H1 (cell line): ENCODE data around the gene TRAK1. TPM values are rescaled to one million over a fixed set of nuclear protein-coding genes. Genes with fewer than 3 reads are reported as not detected.

Source experiments
- CTCF ChIA-PET: fragments of 300-600 bp; sonication (Branson Sonifier 250); formaldehyde crosslinking; loops from one replicate; lab custom pipeline; 2021; ENCODE audit not compliant: partially characterized antibody; lab: Charles Lee
- POLR2A ChIA-PET: fragments of 300-600 bp; sonication (Branson Sonifier 250); formaldehyde crosslinking; loops from one replicate; lab custom pipeline; 2021; ENCODE audit warnings: inconsistent platforms; ENCODE audit not compliant: partially characterized antibody; lab: Charles Lee
- DNase-seq, 2 experiments: peaks; one replicate each; pipeline versions ENCODE4 v3.0.0 to v3.0.0-alpha.2; 2010 to 2022; ENCODE audit warnings: low spot score in 2 of 2, low read depth in 1 of 2, mixed read lengths in 1 of 2
- FAIRE-seq: peaks from 2 replicates; lab custom pipeline; 2011; peaks lifted over from hg19 to GRCh38; lab: Jason Lieb, UNC
- H2AFZ ChIP-seq: 2 replicates; pipeline ENCODE4 v1.8.1; 2012; ENCODE audit warnings: low read length, inconsistent platforms
- H2AK5ac ChIP-seq: 2 replicates; pipeline ENCODE4 v1.6.1; 2013; ENCODE audit warnings: low read depth, low read length
- H2BK120ac ChIP-seq: replicated peaks from 2 replicates; pipeline ENCODE3; 2013; ENCODE audit warnings: low read depth, low read length, inconsistent platforms
- H2BK12ac ChIP-seq: 2 replicates; pipeline ENCODE4 v1.6.1; 2013; ENCODE audit warnings: low read depth, low read length
- H2BK15ac ChIP-seq: 2 replicates; pipeline ENCODE4 v1.6.1; 2013; ENCODE audit warnings: low read length
- H2BK20ac ChIP-seq: 2 replicates; pipeline ENCODE4 v1.6.1; 2013; ENCODE audit warnings: low read length
- H2BK5ac ChIP-seq: 2 replicates; pipeline ENCODE4 v1.6.1; 2013; ENCODE audit warnings: low read depth, low read length
- H3K14ac ChIP-seq: 2 replicates; pipeline ENCODE4 v1.6.1; 2013; ENCODE audit warnings: inconsistent platforms; ENCODE audit not compliant: insufficient read length
- H3K18ac ChIP-seq: 2 replicates; pipeline ENCODE4 v1.6.1; 2013; ENCODE audit warnings: low read length; ENCODE audit errors: extremely low read depth
- H3K23ac ChIP-seq: 2 replicates; pipeline ENCODE4 v1.6.1; 2013; ENCODE audit warnings: inconsistent platforms; ENCODE audit not compliant: insufficient read length
- H3K23me2 ChIP-seq: 2 replicates; pipeline ENCODE4 v1.6.1; 2013; ENCODE audit warnings: low read depth, low read length
- H3K27ac ChIP-seq: 2 replicates; pipeline ENCODE4 v1.6.1; 2011; ENCODE audit warnings: low read depth, low read length, inconsistent platforms
- H3K27me3 ChIP-seq, 4 experiments: replicated peaks in 1 of 4; 1 replicate in 1 of 4; 2 replicates in 3 of 4; pipeline versions ENCODE4 v1.6.1 to v1.8.1; 2011 to 2013; ENCODE audit warnings: low read length in 3 of 4, mild to moderate bottlenecking in 3 of 4, inconsistent platforms in 2 of 4, mixed read lengths in 2 of 4, moderate library complexity in 1 of 4; ENCODE audit not compliant: control insufficient read depth in 3 of 4, insufficient read depth in 3 of 4; ENCODE audit errors: extremely low read depth in 1 of 4
- H3K36me3 ChIP-seq, 4 experiments: 2 replicates each; pipeline versions ENCODE4 v1.6.1 to v1.8.1; 2011 to 2013; ENCODE audit warnings: mild to moderate bottlenecking in 4 of 4, low read length in 3 of 4, moderate library complexity in 2 of 4, control low read depth in 1 of 4, inconsistent platforms in 1 of 4; ENCODE audit not compliant: insufficient read depth in 4 of 4, control insufficient read depth in 2 of 4
- H3K4ac ChIP-seq: replicated peaks from 2 replicates; pipeline ENCODE3; 2013; ENCODE audit warnings: low read length, low read depth, mixed read lengths, inconsistent platforms; ENCODE audit not compliant: insufficient read length
- H3K4me1 ChIP-seq, 4 experiments: replicated peaks in 1 of 4; 1 replicate in 1 of 4; 2 replicates in 3 of 4; pipeline versions ENCODE4 v1.6.1 to v1.8.1; 2011 to 2013; ENCODE audit warnings: low read length in 3 of 4, inconsistent platforms in 2 of 4, mixed read lengths in 1 of 4; ENCODE audit not compliant: insufficient read depth in 4 of 4, control insufficient read depth in 3 of 4
- H3K4me2 ChIP-seq, 2 experiments: 2 replicates each; pipeline versions ENCODE4 v1.6.1 to v1.8.1; 2011 to 2013; ENCODE audit warnings: low read depth in 2 of 2, low read length in 2 of 2, control low read depth in 1 of 2, inconsistent platforms in 1 of 2, mild to moderate bottlenecking in 1 of 2; ENCODE audit not compliant: insufficient read depth in 1 of 2
- H3K4me3 ChIP-seq, 4 experiments: fragments of 200-600, 300-600 bp in 1 of 4; sonication (generic), shearing (Covaris generic), sonication (Bioruptor Twin) in 1 of 4; 2 replicates each; pipeline versions ENCODE4 v1.5.1 to v1.8.1; 2011 to 2016; ENCODE audit warnings: low read length in 4 of 4, low read depth in 3 of 4, control low read depth in 2 of 4, inconsistent platforms in 2 of 4, mild to moderate bottlenecking in 2 of 4, mixed read lengths in 1 of 4, moderate library complexity in 1 of 4; ENCODE audit not compliant: insufficient read depth in 2 of 4; ENCODE audit errors: extremely low read depth in 1 of 4
- H3K56ac ChIP-seq: replicated peaks from 2 replicates; pipeline ENCODE3; 2013; ENCODE audit warnings: low read depth, mild to moderate bottlenecking, mixed read lengths, low read length, inconsistent platforms; ENCODE audit not compliant: insufficient read length
- H3K79me1 ChIP-seq: 2 replicates; pipeline ENCODE4 v1.6.1; 2013; ENCODE audit warnings: low read depth, low read length, control low read depth
- H3K79me2 ChIP-seq, 2 experiments: 2 replicates each; pipeline versions ENCODE4 v1.6.1 to v1.8.1; 2012 to 2013; ENCODE audit warnings: low read length in 2 of 2, mild to moderate bottlenecking in 2 of 2, inconsistent platforms in 1 of 2; ENCODE audit not compliant: insufficient read depth in 2 of 2, control insufficient read depth in 1 of 2
- H3K9ac ChIP-seq, 4 experiments: replicated peaks in 1 of 4; 1 replicate in 1 of 4; 2 replicates in 3 of 4; pipeline versions ENCODE4 v1.6.1 to v1.8.1; 2011 to 2013; ENCODE audit warnings: low read depth in 3 of 4, low read length in 3 of 4, control low read depth in 2 of 4, mild to moderate bottlenecking in 2 of 4, moderate library complexity in 2 of 4, inconsistent platforms in 1 of 4; ENCODE audit errors: extremely low read depth in 1 of 4
- H3K9me3 ChIP-seq, 2 experiments: 2 replicates each; pipeline versions ENCODE4 v1.6.1 to v1.8.1; 2012 to 2013; ENCODE audit warnings: mild to moderate bottlenecking in 2 of 2, moderate library complexity in 2 of 2, control low read depth in 1 of 2, inconsistent platforms in 1 of 2, low read depth in 1 of 2, low read length in 1 of 2, mixed read lengths in 1 of 2; ENCODE audit not compliant: insufficient read depth in 2 of 2
- H4K20me1 ChIP-seq, 2 experiments: replicated peaks in 1 of 2; 2 replicates each; pipeline versions ENCODE3 to v1.8.1; 2011 to 2013; ENCODE audit warnings: inconsistent platforms in 2 of 2, low read length in 2 of 2, mild to moderate bottlenecking in 1 of 2; ENCODE audit not compliant: insufficient read depth in 2 of 2, control insufficient read depth in 1 of 2
- H4K5ac ChIP-seq: 2 replicates; pipeline ENCODE4 v1.6.1; 2013; ENCODE audit warnings: low read length, low read depth, mixed read lengths, inconsistent platforms; ENCODE audit not compliant: insufficient read length
- H4K8ac ChIP-seq: 2 replicates; pipeline ENCODE4 v1.8.0; 2013; ENCODE audit warnings: mild to moderate bottlenecking, moderate library complexity, low read length, inconsistent platforms; ENCODE audit not compliant: insufficient read depth; ENCODE audit errors: extremely low read depth
- H4K91ac ChIP-seq: replicated peaks from 2 replicates; pipeline ENCODE3; 2013; ENCODE audit warnings: low read length, mixed read lengths, inconsistent platforms; ENCODE audit not compliant: insufficient read length
- EP300 ChIP-seq, 2 experiments: IDR thresholded peaks; 1 replicate in 1 of 2; 2 replicates in 1 of 2; pipeline ENCODE4 v1.6.1; 2011 to 2012; ENCODE audit warnings: low read depth in 2 of 2, low read length in 2 of 2, mild to moderate bottlenecking in 2 of 2, borderline replicate concordance in 1 of 2, inconsistent platforms in 1 of 2, moderate library complexity in 1 of 2
- EZH2 ChIP-seq: fragments of 200-600 bp; sonication (generic); IDR thresholded peaks from 2 replicates; pipeline ENCODE4 v1.7.1; 2012; ENCODE audit warnings: low read depth, mild to moderate bottlenecking, moderate library complexity, low read length, inconsistent platforms; ENCODE audit not compliant: severe bottlenecking
- FOSL1 ChIP-seq: IDR thresholded peaks from 2 replicates; pipeline ENCODE4 v1.6.1; 2011; ENCODE audit warnings: mild to moderate bottlenecking, low read depth, low read length, moderate library complexity; ENCODE audit not compliant: insufficient read depth
- HDAC2 ChIP-seq, 2 experiments: fragments of 300-600 bp in 1 of 2; sonication (generic) in 1 of 2; IDR thresholded peaks; 2 replicates each; pipeline ENCODE4 v1.6.1; 2011 to 2012; ENCODE audit warnings: low read depth in 2 of 2, low read length in 2 of 2, mild to moderate bottlenecking in 2 of 2, moderate library complexity in 2 of 2, borderline replicate concordance in 1 of 2, inconsistent platforms in 1 of 2
- JUND ChIP-seq: IDR thresholded peaks from 2 replicates; pipeline ENCODE4 v1.6.1; 2011; ENCODE audit warnings: mild to moderate bottlenecking, improper control_type of control experiment, low read length
- KDM5A ChIP-seq: fragments of 200-600 bp; IDR thresholded peaks from 2 replicates; pipeline ENCODE4 v1.7.1; 2012; ENCODE audit warnings: mild to moderate bottlenecking, low read length, inconsistent platforms, mixed read lengths
- NRF1 ChIP-seq: IDR thresholded peaks from 2 replicates; pipeline ENCODE4 v1.6.1; 2011; ENCODE audit warnings: mild to moderate bottlenecking, low read depth, low read length, improper control_type of control experiment
- POLR2AphosphoS5 ChIP-seq: IDR thresholded peaks from 2 replicates; pipeline ENCODE4 v1.6.1; 2011; ENCODE audit warnings: low read depth, low read length
- RXRA ChIP-seq: IDR thresholded peaks from 2 replicates; pipeline ENCODE4 v1.6.1; 2011; ENCODE audit warnings: low read depth, mild to moderate bottlenecking, low read length, moderate library complexity; ENCODE audit not compliant: insufficient read depth
- SUZ12 ChIP-seq: fragments of 200-600 bp; sonication (generic); IDR thresholded peaks from 2 replicates; pipeline ENCODE4 v1.6.1; 2012; ENCODE audit warnings: mild to moderate bottlenecking, inconsistent platforms, low read length, moderate library complexity, mixed read lengths
- TAF1 ChIP-seq: IDR thresholded peaks from 2 replicates; pipeline ENCODE4 v1.6.1; 2011; ENCODE audit warnings: mild to moderate bottlenecking, low read depth, low read length
- TBP ChIP-seq: IDR thresholded peaks from 2 replicates; pipeline ENCODE4 v1.6.1; 2011; ENCODE audit warnings: low read depth, low read length, improper control_type of control experiment
- WGBS, 2 experiments: shearing (Covaris generic) in 1 of 2; methylation state at CpG; one replicate each; pipeline versions ENCODE4 v1.1.6 to v1.1.7; 2013 to 2015; ENCODE audit warnings: low lambda C conversion rate in 2 of 2, mixed read lengths in 2 of 2, inconsistent platforms in 1 of 2, low coverage in 1 of 2, missing lambda C conversion rate in 1 of 2; ENCODE audit not compliant: insufficient replicate concordance in 2 of 2, insufficient coverage in 1 of 2, insufficient read length in 1 of 2; ENCODE audit errors: extremely low coverage in 1 of 2, missing lambda C conversion rate in 1 of 2; 5-methylcytosine and 5-hydroxymethylcytosine counted together
- polyA plus RNA-seq, 7 experiments: library from polyadenylated mRNA; depleted of rRNA in 3 of 7; stranded (reverse) in 5 of 7; unstranded in 2 of 7; fragments of >200 nt in 5 of 7; fragments of 200-250 nt in 2 of 7; gene quantifications; 1 replicate in 5 of 7; 2 replicates in 1 of 7; 4 replicates in 1 of 7; pipeline versions ENCODE4 v1.2.1 to v1.2.3, GENCODE V29; 2011 to 2013; ENCODE audit warnings: missing spikeins in 2 of 7, mixed read lengths in 2 of 7
- total RNA-seq: library from RNA; stranded (reverse); fragmentation: NEBNext Ultra II Directional; extraction: Animal tissue kit (Norgen Biotek cat#: 25700); gene quantifications from 2 replicates; pipeline ENCODE4 v1.2.1, GENCODE V29; 2021
- TF ChIP-seq, protein P1 (sequence below): IDR thresholded peaks from 2 replicates; pipeline ENCODE4 v1.6.1; 2011; ENCODE audit warnings: low read length, improper control_type of control experiment

The TRAK1 gene
- total and polyA plus RNA-seq, 2 of the 8 experiments (the other 6 are each of a cell fraction or from before 2014, with no cell fraction given): 21.3 to 32.7 TPM

DNA sequence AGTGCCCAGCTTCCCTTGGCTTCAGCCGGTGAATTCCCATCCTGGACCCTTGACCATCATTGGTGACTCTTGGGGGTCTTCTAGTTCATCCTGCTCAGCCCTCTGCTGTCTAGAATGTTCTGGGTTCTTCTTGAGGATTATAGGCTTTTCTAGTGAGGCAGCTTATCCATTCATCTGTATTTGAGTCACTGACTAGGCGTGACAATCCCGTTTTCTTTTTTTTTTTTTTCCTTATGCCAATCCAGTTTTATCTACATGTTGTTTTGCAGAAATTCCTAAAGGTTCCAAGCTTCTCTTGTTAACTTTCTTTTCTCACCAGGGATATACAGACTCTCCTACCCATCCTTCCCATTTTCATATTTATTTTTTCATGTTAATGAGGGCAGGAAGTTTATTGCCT, 6.6 kb upstream of the TRAK1 start:
- POLR2A ChIA-PET: interaction anchor here (1.1 kb wide), 1 partner anchor 18 kb away, joined by 3 read pairs; no protein-coding TSS in a partner anchor
- no peak for TF ChIP-seq NRF1
- TF ChIP-seq KDM5A: no peak
- TF ChIP-seq EZH2: no peak
- no peak for TF ChIP-seq TBP
- no peak for TF ChIP-seq RXRA
- TF ChIP-seq EP300 (IDR thresholded peaks at IDR 0.05; ENCODE audit: borderline replicate concordance in 1 of 2, low read depth in 2 of 2, low read length in 2 of 2): no peak
- no peak for TF ChIP-seq HDAC2 (IDR thresholded peaks at IDR 0.05; ENCODE audit: borderline replicate concordance in 1 of 2, low read depth in 2 of 2, low read length in 2 of 2)
- TF ChIP-seq, protein P1, sequence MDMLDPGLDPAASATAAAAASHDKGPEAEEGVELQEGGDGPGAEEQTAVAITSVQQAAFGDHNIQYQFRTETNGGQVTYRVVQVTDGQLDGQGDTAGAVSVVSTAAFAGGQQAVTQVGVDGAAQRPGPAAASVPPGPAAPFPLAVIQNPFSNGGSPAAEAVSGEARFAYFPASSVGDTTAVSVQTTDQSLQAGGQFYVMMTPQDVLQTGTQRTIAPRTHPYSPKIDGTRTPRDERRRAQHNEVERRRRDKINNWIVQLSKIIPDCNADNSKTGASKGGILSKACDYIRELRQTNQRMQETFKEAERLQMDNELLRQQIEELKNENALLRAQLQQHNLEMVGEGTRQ: no peak
- no peak for TF ChIP-seq FOSL1
- TF ChIP-seq POLR2AphosphoS5: no peak
- TF ChIP-seq JUND: no peak
- no peak for TF ChIP-seq TAF1
- TF ChIP-seq SUZ12: no peak

More for the DNA sequence above, 6.6 kb upstream of the TRAK1 start:
- Histone ChIP-seq H4K20me1 (no peaks in the 10 kb centered on the region), H3K79me2 (peaks cover 3 to 42% of the 10 kb centered on the region in 2 experiments; a peak in 3 of 4 replicates), H3K27ac (no peak overlapping the region), H3K9ac (no peak overlapping the region), H3K23me2 (no peaks in the 10 kb centered on the region), H2BK5ac (no peak overlapping the region), H3K4me1 (peaks cover 4 to 9% (median 5%) of the 10 kb centered on the region in 4 experiments; a peak in 5 of 7 replicates), H3K14ac (no peak overlapping the region), H3K27me3 (no peaks in the 10 kb centered on the region), H3K18ac (no peak overlapping the region), H3K79me1 (peaks cover 4% of the 10 kb centered on the region), H3K4ac (no peak overlapping the region), H4K91ac (no peak overlapping the region), H3K9me3 (no peaks in the 10 kb centered on the region), H2BK120ac (no peak overlapping the region), H2AFZ (no peak overlapping the region), H4K8ac (no peak overlapping the region), H2AK5ac (no peak overlapping the region), H3K36me3 (no peaks in the 10 kb centered on the region), H3K23ac (no peak overlapping the region), H3K4me2 (no peak overlapping the region), H2BK20ac (no peak overlapping the region), H3K56ac (no peak overlapping the region), H3K4me3 (no peak overlapping the region), H2BK15ac (no peak overlapping the region), H2BK12ac (no peak overlapping the region), H4K5ac (no peak overlapping the region)
- DNase-seq (no peak), FAIRE-seq (no peak)
- CTCF ChIA-PET: interaction anchor here (0.8 to 5.5 kb wide), 4 partner anchors 15 to 74 kb away, joined by 3 to 37 read pairs (median 4); no protein-coding TSS in a partner anchor
- WGBS, 2 experiments: 92% methylated on average over 3 of the region's 3 CpGs; no CpG with 5 or more reads in 1 of the 2 experiments
